GM15510 (cell line): ENCODE data around the gene C11orf98.

Experiments
- POLR2A ChIP-seq: IDR thresholded peaks from 3 replicates; pipeline ENCODE4 v1.6.1; 2011; ENCODE audit warnings: borderline replicate concordance; ENCODE audit not compliant: insufficient read length; ENCODE audit errors: extremely low read depth

C11orf98 gene

GRCh38 chr11:62665075-62665598, at the start of gene C11orf98, which contains the start of gene CSKMT:
Gene C11orf98 (minus strand): TSS chr11:62665210. CDS start chr11:62665169, 41 bp downstream.
Gene CSKMT (plus strand): TSS chr11:62665312. CDS start chr11:62665880, 568 bp downstream.
- peak; percentile 100 for TF ChIP-seq POLR2A

- no peak for TF ChIP-seq POLR2A
These were observed 48.3 kb upstream of the C11orf98 start for GRCh38 chr11:62713343-62713742.

GRCh38 chr11:62712861-62713260, 47.9 kb upstream of the C11orf98 start:
- no peak for TF ChIP-seq POLR2A

GRCh38 chr11:62712276-62712812, 47.3 kb upstream of the C11orf98 start:
- TF ChIP-seq POLR2A: no peak

- TF ChIP-seq POLR2A: no peak
These were observed 45.0 kb upstream of the C11orf98 start for GRCh38 chr11:62710001-62710345.

GRCh38 chr11:62709247-62710000, 44.4 kb upstream of the C11orf98 start:
- TF ChIP-seq POLR2A: peak; percentile 67

- TF ChIP-seq POLR2A: no peak
These were observed 43.8 kb upstream of the C11orf98 start for GRCh38 chr11:62708793-62709192.

GRCh38 chr11:62708392-62708791, 43.4 kb upstream of the C11orf98 start:
- TF ChIP-seq POLR2A: no peak

GRCh38 chr11:62707277-62707861, 42.4 kb upstream of the C11orf98 start, which contains the start of the genes BSCL2 and GNG3:
Gene BSCL2 (minus strand): TSS chr11:62707424. CDS start chr11:62707195, 229 bp downstream.
Gene GNG3 (plus strand): TSS chr11:62707676. CDS start chr11:62708296, 620 bp downstream.
- TF ChIP-seq POLR2A: no peak

GRCh38 chr11:62706850-62707247, 41.8 kb upstream of the C11orf98 start:
- no peak for TF ChIP-seq POLR2A

GRCh38 chr11:62705880-62706849, 41.2 kb upstream of the C11orf98 start:
- TF ChIP-seq POLR2A: peak; percentile 60

- no peak for TF ChIP-seq POLR2A
These were observed 40.4 kb upstream of the C11orf98 start for GRCh38 chr11:62705413-62705812.

- no peak for TF ChIP-seq POLR2A
These were observed 37.2 kb upstream of the C11orf98 start for GRCh38 chr11:62702246-62702645.

GRCh38 chr11:62694455-62695167, 29.6 kb upstream of the C11orf98 start:
- TF ChIP-seq POLR2A: no peak
